Measurements from ENCODE around the gene DBNDD1.

The DBNDD1 gene

DNA sequence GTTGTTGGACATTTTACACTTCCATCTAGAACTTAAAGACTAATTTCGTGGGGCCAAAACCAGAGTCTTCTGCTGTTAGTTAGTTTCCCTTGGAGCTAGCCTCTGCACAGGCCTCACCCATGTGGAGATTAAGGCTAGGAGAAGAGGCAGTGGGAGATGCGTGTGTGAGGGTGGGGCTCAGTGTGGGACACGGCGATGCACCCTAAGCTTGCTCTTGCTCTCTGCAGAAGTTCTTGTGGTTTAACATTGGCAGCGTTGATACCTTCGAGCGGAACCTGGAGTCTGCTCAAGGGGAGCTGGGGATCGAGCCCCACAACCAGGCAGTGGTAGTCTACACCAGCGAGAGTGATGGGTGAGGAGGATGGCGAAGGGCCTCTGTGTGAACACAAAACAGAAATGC, 34.0 kb downstream of the DBNDD1 start:
- no peak overlapping the region for H3K4me3 ChIP-seq (ENCODE audit: low read length)
- no peak overlapping the region for H3K9ac ChIP-seq (ENCODE audit: low read depth, low read length)
- H3K36me3 ChIP-seq (ENCODE audit: insufficient read depth, low read length), result peaks cover 83% of the 10 kb centered on the region
- H3K27ac ChIP-seq (ENCODE audit: low read depth, low read length), result no peak overlapping the region
- no peaks in the 10 kb centered on the region for H3K9me3 ChIP-seq (ENCODE audit: insufficient read depth, low read depth, low read length)
- H3K4me1 ChIP-seq (ENCODE audit: insufficient read depth, low read length), result no peaks in the 10 kb centered on the region
- 96% methylated on average over 10 of the region's 10 CpGs for WGBS
- no peaks in the 10 kb centered on the region for H3K27me3 ChIP-seq (ENCODE audit: insufficient read depth, low read length)

DNA sequence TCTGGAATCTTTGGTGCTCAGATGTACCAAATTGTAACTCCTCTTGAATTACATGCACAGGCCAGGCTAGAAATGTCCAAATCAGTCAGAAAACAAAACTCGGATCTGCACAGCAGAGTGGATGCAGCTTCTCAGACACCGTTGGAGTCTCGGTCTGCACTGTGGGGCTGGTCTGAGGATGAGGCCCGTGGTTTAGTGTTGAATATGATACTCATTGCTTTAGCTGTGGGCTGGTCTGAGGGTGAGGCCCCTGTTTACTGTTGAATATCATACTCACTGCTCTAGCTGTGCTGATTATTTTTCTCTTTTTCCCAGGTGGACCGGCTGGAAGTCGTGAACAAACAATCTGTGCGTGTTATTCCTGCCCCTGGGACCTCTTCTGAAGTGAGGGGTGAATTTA, 35.0 kb downstream of the DBNDD1 start:
- WGBS, result 98% methylated on average over 7 of the region's 7 CpGs
- Histone ChIP-seq H3K4me1 (ENCODE audit: insufficient read depth, low read length) (no peaks in the 10 kb centered on the region), H3K9ac (ENCODE audit: low read depth, low read length) (no peak overlapping the region), H3K36me3 (ENCODE audit: insufficient read depth, low read length) (peaks cover 89% of the 10 kb centered on the region), H3K27me3 (ENCODE audit: insufficient read depth, low read length) (no peaks in the 10 kb centered on the region), H3K4me3 (ENCODE audit: low read length) (no peak overlapping the region), H3K27ac (ENCODE audit: low read depth, low read length) (no peak overlapping the region), H3K9me3 (ENCODE audit: insufficient read depth, low read depth, low read length) (no peaks in the 10 kb centered on the region)

DNA sequence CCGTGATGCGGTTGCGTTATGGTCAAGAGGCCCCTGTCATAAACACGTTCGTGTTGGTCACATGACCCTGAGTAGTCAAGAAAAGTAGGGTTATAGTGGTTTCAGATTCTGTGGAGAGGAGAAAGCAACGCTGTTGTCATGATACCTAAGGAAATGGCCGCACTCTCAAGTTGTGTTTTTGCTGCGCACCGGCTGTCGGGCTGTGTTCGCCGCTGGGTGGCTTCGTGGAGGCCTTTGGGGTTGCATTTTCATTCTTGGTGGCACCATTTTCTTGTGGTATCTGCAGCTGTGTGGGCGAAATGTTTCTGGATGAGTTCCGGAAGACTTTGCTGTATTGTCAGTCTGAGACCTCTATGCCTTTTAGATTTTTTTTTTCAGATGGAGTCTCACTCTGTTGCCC, 35.7 kb downstream of the DBNDD1 start:
- no peaks in the 10 kb centered on the region for H3K27me3 ChIP-seq (ENCODE audit: insufficient read depth, low read length)
- H3K36me3 ChIP-seq (ENCODE audit: insufficient read depth, low read length), result peaks cover 87% of the 10 kb centered on the region
- H3K4me1 ChIP-seq (ENCODE audit: insufficient read depth, low read length), result no peaks in the 10 kb centered on the region
- H3K4me3 ChIP-seq (ENCODE audit: low read length), result no peak overlapping the region
- WGBS, result 89% methylated on average over 15 of the region's 15 CpGs
- H3K9ac ChIP-seq (ENCODE audit: low read depth, low read length), result no peak overlapping the region
- no peak overlapping the region for H3K27ac ChIP-seq (ENCODE audit: low read depth, low read length)
- H3K9me3 ChIP-seq (ENCODE audit: insufficient read depth, low read depth, low read length), result no peaks in the 10 kb centered on the region

DNA sequence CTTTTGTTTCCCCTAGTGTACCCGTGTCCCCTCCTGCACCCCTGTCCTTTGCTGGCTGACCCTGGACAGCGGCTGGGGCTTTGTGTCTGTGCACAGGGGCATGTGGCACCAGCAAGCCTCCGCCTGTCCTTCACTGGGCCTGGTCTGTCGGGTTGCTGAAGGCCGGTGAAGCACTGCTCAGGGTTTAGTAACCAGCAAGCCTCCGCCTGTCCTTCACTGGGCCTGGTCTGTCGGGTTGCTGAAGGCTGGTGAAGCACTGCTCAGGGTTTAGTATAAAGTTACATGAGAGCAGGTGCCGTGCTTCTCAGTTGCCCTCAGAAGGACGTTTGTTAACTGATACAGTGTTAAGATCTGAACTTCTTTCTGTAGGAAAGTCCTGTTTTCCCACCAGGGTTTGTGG, 36.9 kb downstream of the DBNDD1 start:
- Histone ChIP-seq H3K27me3 (ENCODE audit: insufficient read depth, low read length) (no peaks in the 10 kb centered on the region), H3K4me1 (ENCODE audit: insufficient read depth, low read length) (no peaks in the 10 kb centered on the region), H3K4me3 (ENCODE audit: low read length) (no peak overlapping the region), H3K27ac (ENCODE audit: low read depth, low read length) (no peak overlapping the region), H3K9ac (ENCODE audit: low read depth, low read length) (no peak overlapping the region), H3K36me3 (ENCODE audit: insufficient read depth, low read length) (peaks cover 91% of the 10 kb centered on the region), H3K9me3 (ENCODE audit: insufficient read depth, low read depth, low read length) (no peaks in the 10 kb centered on the region)
- 94% methylated on average over 9 of the region's 9 CpGs for WGBS

DNA sequence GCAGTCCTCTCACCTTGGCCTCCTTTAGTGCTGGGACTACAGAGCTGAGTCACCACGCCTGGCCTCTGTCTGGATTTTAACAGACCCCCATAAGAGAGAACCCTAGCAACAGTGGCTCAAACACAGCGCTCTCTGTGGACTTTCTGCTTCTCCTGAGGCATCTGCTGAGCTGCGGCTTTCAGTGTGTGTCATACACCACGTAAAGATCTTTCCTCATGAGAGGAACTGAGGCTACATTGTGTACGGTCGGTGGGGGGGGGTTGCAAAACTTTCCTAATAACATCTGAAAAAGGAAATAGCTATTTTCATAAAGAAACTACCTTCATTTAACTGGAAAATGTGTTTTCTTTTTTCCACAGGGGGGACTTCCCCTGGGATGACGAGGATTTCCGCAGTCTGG, 37.8 kb downstream of the DBNDD1 start:
- H3K27me3 ChIP-seq (ENCODE audit: insufficient read depth, low read length), result no peaks in the 10 kb centered on the region
- H3K27ac ChIP-seq (ENCODE audit: low read depth, low read length), result no peak overlapping the region
- no peaks in the 10 kb centered on the region for H3K4me1 ChIP-seq (ENCODE audit: insufficient read depth, low read length)
- H3K4me3 ChIP-seq (ENCODE audit: low read length), result no peak overlapping the region
- H3K36me3 ChIP-seq (ENCODE audit: insufficient read depth, low read length), result peaks cover 82% of the 10 kb centered on the region
- WGBS, result 94% methylated on average over 8 of the region's 8 CpGs
- H3K9me3 ChIP-seq (ENCODE audit: insufficient read depth, low read depth, low read length), result no peaks in the 10 kb centered on the region
- H3K9ac ChIP-seq (ENCODE audit: low read depth, low read length), result no peak overlapping the region

DNA sequence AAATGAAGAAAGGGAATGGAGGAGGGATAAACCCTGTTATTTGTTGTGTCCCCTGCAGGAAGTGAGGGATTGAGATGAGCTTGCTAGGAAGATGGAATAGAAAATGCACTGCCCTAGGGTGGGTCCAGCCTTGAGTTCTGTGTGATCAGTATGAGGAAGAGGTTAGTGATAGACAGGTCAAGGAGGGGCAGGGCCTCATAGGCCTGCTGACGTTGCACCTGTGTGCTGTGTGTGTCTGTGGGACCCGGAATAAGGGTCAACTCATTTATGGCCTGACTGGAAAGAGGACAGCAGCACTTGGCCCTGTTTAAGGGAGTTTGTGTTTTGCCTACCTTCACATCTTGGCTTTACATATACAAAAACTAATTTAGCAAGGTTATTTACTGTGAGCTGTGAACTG, 44.4 kb downstream of the DBNDD1 start:
- Histone ChIP-seq H3K27ac (ENCODE audit: low read depth, low read length) (no peak overlapping the region), H3K9me3 (ENCODE audit: insufficient read depth, low read depth, low read length) (peaks cover 7% of the 10 kb centered on the region), H3K36me3 (ENCODE audit: insufficient read depth, low read length) (peaks cover 34% of the 10 kb centered on the region), H3K4me3 (ENCODE audit: low read length) (no peak overlapping the region), H3K4me1 (ENCODE audit: insufficient read depth, low read length) (peaks cover 7% of the 10 kb centered on the region; the same call in 1 of the 2 replicates), H3K27me3 (ENCODE audit: insufficient read depth, low read length) (no peaks in the 10 kb centered on the region; the same call in 1 of the 2 replicates), H3K9ac (ENCODE audit: low read depth, low read length) (no peak overlapping the region)
- WGBS, result 89% methylated on average over 2 of the region's 2 CpGs

DNA sequence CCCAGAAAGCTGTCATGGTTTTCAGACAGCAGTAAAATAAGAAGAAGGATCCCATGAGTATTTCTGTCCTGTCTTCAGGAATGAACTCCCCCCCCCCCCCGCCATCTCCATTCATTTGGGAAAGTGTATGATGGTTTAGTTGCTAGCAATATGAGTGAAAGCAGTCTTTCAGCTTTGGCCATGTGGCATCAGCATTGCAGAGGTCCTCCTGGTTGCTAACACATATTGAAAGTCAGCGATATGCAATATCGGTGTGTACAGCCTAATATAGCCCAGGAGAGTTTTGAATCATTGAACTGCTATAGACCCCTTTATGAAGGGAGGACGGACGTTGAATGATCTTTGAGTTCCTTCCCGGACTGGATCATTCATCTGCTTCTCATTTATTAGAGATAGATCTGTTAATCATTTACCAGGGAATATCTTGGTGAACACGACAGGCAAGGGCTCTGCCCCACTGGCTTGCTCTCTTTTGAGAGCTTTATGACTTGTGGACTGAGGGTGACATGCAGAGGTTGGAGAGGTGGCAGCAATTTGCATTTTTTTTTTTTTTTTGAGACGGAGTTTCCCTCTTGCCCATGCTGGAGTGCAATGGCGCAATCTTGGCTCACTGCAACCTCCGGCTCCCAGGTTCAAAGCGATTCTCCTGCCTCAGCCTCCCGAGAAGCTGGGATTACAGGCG, 45.5 kb downstream of the DBNDD1 start:
- peak overlapping the region; percentile 97 for H3K9ac ChIP-seq (ENCODE audit: low read depth, low read length)
- H3K27ac ChIP-seq (ENCODE audit: low read depth, low read length), result no peak overlapping the region
- H3K36me3 ChIP-seq (ENCODE audit: insufficient read depth, low read length), result peaks cover 30% of the 10 kb centered on the region
- peaks cover 7% of the 10 kb centered on the region; the same call in 1 of the 2 replicates for H3K4me1 ChIP-seq (ENCODE audit: insufficient read depth, low read length)
- H3K9me3 ChIP-seq (ENCODE audit: insufficient read depth, low read depth, low read length), result peaks cover 7% of the 10 kb centered on the region
- H3K4me3 ChIP-seq (ENCODE audit: low read length), result peak overlapping the region; percentile 86
- no peaks in the 10 kb centered on the region; the same call in 1 of the 2 replicates for H3K27me3 ChIP-seq (ENCODE audit: insufficient read depth, low read length)
- WGBS, result 94% methylated on average over 13 of the region's 13 CpGs

DNA sequence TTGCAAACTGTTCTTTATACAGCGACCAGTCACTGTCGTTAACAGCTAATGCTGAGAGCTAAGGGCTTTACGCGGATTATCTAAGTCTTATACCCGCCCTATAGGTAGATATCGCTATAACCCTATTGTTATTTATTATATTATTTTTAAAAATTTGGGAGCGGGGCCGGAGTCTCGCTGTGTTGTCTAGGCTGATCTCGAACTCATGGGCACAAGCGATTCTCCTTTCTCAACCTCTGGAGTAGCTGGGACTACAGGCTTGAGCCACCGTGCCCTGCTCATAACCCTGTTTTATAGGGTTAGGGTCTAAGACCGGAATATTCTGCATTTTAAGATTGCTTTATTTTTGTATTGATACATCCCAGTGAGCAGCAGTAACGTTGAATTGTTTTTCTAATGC, 46.0 kb downstream of the DBNDD1 start:
- Histone ChIP-seq H3K9me3 (ENCODE audit: insufficient read depth, low read depth, low read length) (peaks cover 7% of the 10 kb centered on the region), H3K27ac (ENCODE audit: low read depth, low read length) (peak overlapping the region; percentile 98), H3K27me3 (ENCODE audit: insufficient read depth, low read length) (no peaks in the 10 kb centered on the region; the same call in 1 of the 2 replicates), H3K4me3 (ENCODE audit: low read length) (peak overlapping the region; percentile 86), H3K9ac (ENCODE audit: low read depth, low read length) (peak overlapping the region; percentile 97), H3K4me1 (ENCODE audit: insufficient read depth, low read length) (peaks cover 7% of the 10 kb centered on the region; the same call in 1 of the 2 replicates), H3K36me3 (ENCODE audit: insufficient read depth, low read length) (peaks cover 28% of the 10 kb centered on the region)
- WGBS, result 22% methylated on average over 10 of the region's 14 CpGs

DNA sequence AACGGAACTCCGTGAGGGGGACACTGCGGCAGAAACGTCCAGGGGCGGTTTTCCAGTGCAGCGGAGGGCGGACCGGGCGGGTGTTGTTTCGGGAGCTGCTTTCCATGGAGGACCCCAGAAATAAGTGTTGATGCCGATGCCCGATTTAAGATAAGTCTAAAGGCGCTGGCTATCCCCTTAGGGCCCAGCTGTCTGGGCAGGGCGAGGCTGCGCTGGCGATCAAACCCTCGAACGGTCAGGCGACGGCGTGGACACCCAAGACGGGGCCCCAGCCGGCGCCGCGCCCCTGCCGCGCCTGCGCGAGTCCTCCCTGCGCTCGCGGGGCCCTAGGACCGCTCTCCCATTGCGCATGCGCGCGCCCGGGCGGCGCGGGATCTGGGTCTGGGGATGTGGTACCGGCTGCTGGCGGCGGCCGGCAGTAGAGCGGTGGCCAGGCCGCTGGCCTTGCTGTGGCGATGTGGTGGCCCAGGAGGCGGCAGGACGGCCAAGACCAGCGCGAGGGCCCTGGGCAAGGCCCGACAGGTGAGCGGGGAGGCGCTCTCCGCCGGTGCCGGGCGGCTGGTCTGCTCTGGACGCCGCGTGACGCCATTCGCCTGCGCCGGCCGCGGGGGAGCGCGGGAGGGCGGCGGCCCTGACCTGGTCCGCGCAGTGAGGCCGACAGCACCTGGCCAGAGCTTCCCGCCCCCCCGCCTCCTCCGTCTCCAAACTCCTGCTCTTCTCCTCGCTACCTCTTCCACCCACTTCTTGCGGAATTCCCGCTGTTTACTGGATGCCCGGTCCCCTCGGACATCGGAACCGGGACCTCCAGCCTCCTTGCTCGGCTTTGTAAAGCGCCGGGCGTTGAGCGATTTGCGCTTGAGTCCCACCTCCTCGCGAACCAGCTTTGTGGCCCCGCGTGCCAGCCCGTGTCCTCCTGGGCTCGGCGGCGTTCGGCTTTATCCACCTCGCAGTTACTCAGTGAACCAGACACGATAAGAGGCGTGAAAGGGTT, 46.7 kb downstream of the DBNDD1 start:
- H3K9me3 ChIP-seq (ENCODE audit: insufficient read depth, low read depth, low read length), result peaks cover 7% of the 10 kb centered on the region
- peak overlapping the region; percentile 98 for H3K27ac ChIP-seq (ENCODE audit: low read depth, low read length)
- H3K27me3 ChIP-seq (ENCODE audit: insufficient read depth, low read length), result no peaks in the 10 kb centered on the region; the same call in 1 of the 2 replicates
- WGBS, result under 1% methylated on average over 104 of the region's 104 CpGs
- H3K9ac ChIP-seq (ENCODE audit: low read depth, low read length), result peak overlapping the region; percentile 97
- H3K4me3 ChIP-seq (ENCODE audit: low read length), result peak overlapping the region; percentile 86
- H3K4me1 ChIP-seq (ENCODE audit: insufficient read depth, low read length), result peaks cover 7% of the 10 kb centered on the region; the same call in 1 of the 2 replicates
- H3K36me3 ChIP-seq (ENCODE audit: insufficient read depth, low read length), result peaks cover 21% of the 10 kb centered on the region

DNA sequence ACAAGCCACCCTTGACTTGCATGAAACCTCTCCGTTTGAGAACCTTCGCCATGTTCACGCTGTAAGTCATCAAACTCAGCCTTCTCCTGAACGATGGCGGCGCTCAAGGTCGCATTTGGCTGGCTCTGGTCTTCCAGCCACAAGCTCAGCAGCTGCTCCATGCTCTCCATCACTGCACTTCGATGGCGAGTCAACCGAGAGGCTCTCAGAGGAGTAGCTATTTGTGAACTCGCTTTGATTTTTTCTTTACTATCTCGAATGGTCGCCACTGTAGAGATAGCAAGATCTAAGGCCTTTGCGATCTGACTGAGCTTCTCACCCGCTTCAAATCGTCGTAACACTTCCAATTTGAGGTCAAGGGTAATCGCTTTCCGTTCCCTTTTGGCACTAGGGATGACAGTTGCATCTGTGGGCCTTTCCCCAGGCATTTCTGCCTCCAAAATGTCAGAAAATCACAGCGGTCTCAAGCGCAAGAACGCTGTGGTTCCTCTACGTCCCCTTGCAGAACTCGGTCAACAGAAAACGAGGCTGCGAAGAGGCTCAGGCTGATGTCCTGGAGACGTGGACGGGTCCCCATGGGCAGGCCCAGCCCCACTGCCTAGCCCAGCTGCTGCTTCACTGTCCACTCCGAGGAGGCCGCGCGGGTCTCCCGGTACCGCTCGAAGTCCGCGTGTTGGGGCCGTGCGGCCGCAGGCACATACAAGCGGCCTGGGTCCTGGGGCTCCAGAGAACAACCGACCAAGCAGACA, 47.6 kb downstream of the DBNDD1 start:
- WGBS, result 53% methylated on average over 42 of the region's 42 CpGs

More for the DNA sequence above, 47.6 kb downstream of the DBNDD1 start:
- Histone ChIP-seq H3K27ac (ENCODE audit: low read depth, low read length) (peak overlapping the region; percentile 98), H3K4me1 (ENCODE audit: insufficient read depth, low read length) (peaks cover 7% of the 10 kb centered on the region; the same call in 1 of the 2 replicates), H3K36me3 (ENCODE audit: insufficient read depth, low read length) (peaks cover 18% of the 10 kb centered on the region), H3K9ac (ENCODE audit: low read depth, low read length) (peak overlapping the region; percentile 97), H3K9me3 (ENCODE audit: insufficient read depth, low read depth, low read length) (peaks cover 7% of the 10 kb centered on the region), H3K4me3 (ENCODE audit: low read length) (peak overlapping the region; percentile 86), H3K27me3 (ENCODE audit: insufficient read depth, low read length) (no peaks in the 10 kb centered on the region; the same call in 1 of the 2 replicates)

All from HUES64 (cell line).